Measurements from ENCODE around the gene PLAAT4.

The PLAAT4 gene

GRCh38 chr11:63502252-63502820 lies 34.3 kb upstream of the PLAAT4 start:
- H3K27ac ChIP-seq: no peak overlapping the region
- DNase-seq: no peak
- peaks cover 19% of the 10 kb centered on the region for H3K27me3 ChIP-seq (ENCODE audit: insufficient read depth, low read depth, severe bottlenecking)
- no peak for TF ChIP-seq CTCF (IDR thresholded peaks at IDR 0.05; ENCODE audit: low read depth, low read length)
- H3K9me3 ChIP-seq (ENCODE audit: severe bottlenecking): peaks cover 16% of the 10 kb centered on the region
- H3K36me3 ChIP-seq: no peaks in the 10 kb centered on the region
- H3K4me3 ChIP-seq (ENCODE audit: low read depth, low read length): no peak overlapping the region

- no peak for DNase-seq
- no peak overlapping the region for H3K27ac ChIP-seq
- no peak for TF ChIP-seq CTCF (IDR thresholded peaks at IDR 0.05; ENCODE audit: low read depth, low read length)
- peaks cover 16% of the 10 kb centered on the region for H3K9me3 ChIP-seq (ENCODE audit: severe bottlenecking)
- peaks cover 23% of the 10 kb centered on the region for H3K27me3 ChIP-seq (ENCODE audit: insufficient read depth, low read depth, severe bottlenecking)
- no peak overlapping the region for H3K4me3 ChIP-seq (ENCODE audit: low read depth, low read length)
- no peaks in the 10 kb centered on the region for H3K36me3 ChIP-seq
These were observed 33.1 kb upstream of the PLAAT4 start for GRCh38 chr11:63503492-63503891.

GRCh38 chr11:63504054-63504453 lies 32.6 kb upstream of the PLAAT4 start:
- Histone ChIP-seq H3K27ac (no peak overlapping the region), H3K36me3 (no peaks in the 10 kb centered on the region), H3K4me3 (ENCODE audit: low read depth, low read length) (no peak overlapping the region), H3K9me3 (ENCODE audit: severe bottlenecking) (peaks cover 14% of the 10 kb centered on the region), H3K27me3 (ENCODE audit: insufficient read depth, low read depth, severe bottlenecking) (peaks cover 24% of the 10 kb centered on the region)
- TF ChIP-seq CTCF (IDR thresholded peaks at IDR 0.05; ENCODE audit: low read depth, low read length): no peak
- no peak for DNase-seq

GRCh38 chr11:63504933-63505586 lies 31.5 kb upstream of the PLAAT4 start:
- Histone ChIP-seq H3K36me3 (no peaks in the 10 kb centered on the region), H3K4me3 (ENCODE audit: low read depth, low read length) (no peak overlapping the region), H3K27ac (no peak overlapping the region), H3K9me3 (ENCODE audit: severe bottlenecking) (peaks cover 6% of the 10 kb centered on the region), H3K27me3 (ENCODE audit: insufficient read depth, low read depth, severe bottlenecking) (peaks cover 24% of the 10 kb centered on the region)
- TF ChIP-seq CTCF (IDR thresholded peaks at IDR 0.05; ENCODE audit: low read depth, low read length): no peak
- DNase-seq: no peak

- Histone ChIP-seq H3K4me3 (ENCODE audit: low read depth, low read length) (no peak within 1 kb of the TSS), H3K36me3 (no peaks in the 10 kb centered on the region), H3K27ac (no peak within 1 kb of the TSS), H3K9me3 (ENCODE audit: severe bottlenecking) (no peaks in the 10 kb centered on the region), H3K27me3 (ENCODE audit: insufficient read depth, low read depth, severe bottlenecking) (peaks cover 24% of the 10 kb centered on the region)
- DNase-seq: no peak
- TF ChIP-seq CTCF (IDR thresholded peaks at IDR 0.05; ENCODE audit: low read depth, low read length): no peak
These were observed 30.6 kb upstream of the PLAAT4 start, which contains the start of gene LGALS12 for GRCh38 chr11:63505857-63506528. TSS of gene LGALS12 (plus strand) at chr11:63506084. CDS start at chr11:63506459, 375 bp downstream.

Measured in WERI-Rb-1 (cell line).